BLaER1 (cell line): Measurements from ENCODE around the gene CLDN9.

Experiments used
- H3K27ac ChIP-seq: shearing (Covaris generic); formaldehyde crosslinking; 2 replicates; pipeline ENCODE4 v1.8.1; 2022
- H3K27me3 ChIP-seq: shearing (Covaris generic); formaldehyde crosslinking; 2 replicates; pipeline ENCODE4 v1.8.1; 2022
- H3K36me3 ChIP-seq: shearing (Covaris generic); formaldehyde crosslinking; 2 replicates; pipeline ENCODE4 v1.8.1; 2022
- H3K4me1 ChIP-seq: shearing (Covaris generic); formaldehyde crosslinking; 2 replicates; pipeline ENCODE4 v1.8.1; 2022
- H3K4me2 ChIP-seq: shearing (Covaris generic); formaldehyde crosslinking; 2 replicates; pipeline ENCODE4 v1.8.1; 2022
- H3K4me3 ChIP-seq: shearing (Covaris generic); formaldehyde crosslinking; 2 replicates; pipeline ENCODE4 v1.8.1; 2022
- H3K9ac ChIP-seq: shearing (Covaris generic); formaldehyde crosslinking; 2 replicates; pipeline ENCODE4 v1.8.1; 2022
- H3K9me3 ChIP-seq: shearing (Covaris generic); formaldehyde crosslinking; 2 replicates; pipeline ENCODE4 v1.8.1; 2022
- H4K20me1 ChIP-seq: shearing (Covaris generic); formaldehyde crosslinking; 2 replicates; pipeline ENCODE4 v1.8.1; 2022
- Cebpa-rat ChIP-seq: shearing (Covaris generic); IDR thresholded peaks from 2 replicates; pipeline ENCODE4 v1.8.1; 2022

Gene CLDN9

DNA sequence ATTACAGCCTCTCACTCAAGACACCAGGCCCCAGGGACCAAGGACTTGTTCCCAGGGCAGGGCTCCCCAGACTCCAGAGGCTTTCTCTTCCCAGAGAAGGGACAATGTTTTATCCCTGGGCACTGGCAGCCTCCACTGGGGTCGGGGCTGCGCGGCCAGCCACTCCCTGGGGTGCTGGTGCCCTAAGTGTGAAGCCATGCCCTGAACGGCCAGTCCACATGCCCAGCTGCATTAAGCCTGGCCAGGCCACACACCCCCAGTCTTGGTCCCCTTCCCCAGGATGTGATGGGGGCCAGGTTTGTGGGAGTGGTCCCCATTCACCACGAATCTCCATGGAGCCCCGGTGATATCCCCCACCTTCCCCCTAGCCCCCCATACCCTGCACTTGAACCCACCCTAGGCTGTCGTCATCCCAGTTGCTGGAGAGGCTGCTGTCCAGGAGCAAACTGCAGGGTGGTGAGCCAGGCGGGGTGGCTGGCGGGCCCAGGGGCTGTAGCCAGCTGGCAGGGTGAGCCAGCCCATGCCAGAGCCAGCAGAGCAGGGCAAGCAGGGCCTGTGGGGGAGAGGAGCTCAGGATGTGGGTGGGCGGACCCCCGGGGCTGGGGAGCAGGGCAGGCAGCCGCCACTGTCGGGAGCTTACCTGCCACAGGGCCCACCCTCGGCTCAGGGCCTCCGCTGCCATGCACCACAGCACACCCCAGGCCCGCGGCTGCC, 39.0 kb upstream of the CLDN9 start:
- Histone ChIP-seq H3K27me3 (no peaks in the 10 kb centered on the region), H3K4me1 (peaks cover 87% of the 10 kb centered on the region), H3K9ac (peak overlapping the region; percentile 92), H3K27ac (peak overlapping the region; percentile 91), H3K36me3 (peaks cover 46% of the 10 kb centered on the region), H3K4me3 (peak overlapping the region; percentile 93), H4K20me1 (peaks cover 78% of the 10 kb centered on the region), H3K4me2 (peak overlapping the region; percentile 97), H3K9me3 (no peaks in the 10 kb centered on the region)
- TF ChIP-seq Cebpa-rat = no peak

- no peaks in the 10 kb centered on the region for H3K9me3 ChIP-seq
- H3K27ac ChIP-seq = peak overlapping the region; percentile 91
- no peak for TF ChIP-seq Cebpa-rat
- peaks cover 77% of the 10 kb centered on the region for H4K20me1 ChIP-seq
- H3K4me1 ChIP-seq = peaks cover 93% of the 10 kb centered on the region
- peak overlapping the region; percentile 92 for H3K9ac ChIP-seq
- no peaks in the 10 kb centered on the region for H3K27me3 ChIP-seq
- peak overlapping the region; percentile 97 for H3K4me2 ChIP-seq
- peaks cover 46% of the 10 kb centered on the region for H3K36me3 ChIP-seq
- peak overlapping the region; percentile 93 for H3K4me3 ChIP-seq
Measured at GRCh38 chr16:2974319-2975056, 38.2 kb upstream of the CLDN9 start.

DNA sequence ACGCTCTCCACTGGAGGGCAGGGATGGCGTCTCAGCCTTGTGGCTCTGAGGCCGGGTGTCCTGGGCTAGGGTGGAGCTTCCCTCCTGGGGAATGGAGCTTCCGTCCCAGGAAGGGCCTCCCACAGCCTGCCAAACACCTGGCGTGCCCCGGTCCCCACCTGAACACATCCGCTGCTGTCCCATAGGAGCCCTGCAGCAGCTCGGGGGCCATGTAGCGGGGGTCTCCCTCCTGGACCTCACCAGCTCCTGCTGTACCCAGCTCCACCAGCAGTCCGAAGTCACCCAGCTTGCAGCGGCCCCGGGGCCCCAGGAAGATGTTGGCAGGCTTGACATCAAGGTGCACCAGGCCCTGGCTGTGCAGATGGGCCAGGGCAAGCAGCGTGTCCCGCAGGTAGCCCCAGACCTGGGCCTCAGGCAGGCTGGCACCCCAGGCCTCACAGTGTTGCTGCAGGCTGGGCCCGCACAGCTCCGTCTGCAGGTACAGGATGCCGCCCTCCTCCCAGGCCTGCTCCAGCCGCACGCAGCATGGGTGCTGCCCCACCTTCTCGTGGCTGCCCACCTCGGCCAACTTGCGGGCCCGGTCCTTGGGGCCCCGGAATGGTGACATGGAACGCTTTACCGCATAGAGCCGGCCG, 37.4 kb upstream of the CLDN9 start:
- TF ChIP-seq Cebpa-rat = no peak
- Histone ChIP-seq H3K4me1 (peaks cover 96% of the 10 kb centered on the region), H3K4me3 (peak overlapping the region; percentile 93), H3K9me3 (no peaks in the 10 kb centered on the region), H3K9ac (peak overlapping the region; percentile 92), H3K36me3 (peaks cover 46% of the 10 kb centered on the region), H3K4me2 (peak overlapping the region; percentile 97), H4K20me1 (peaks cover 71% of the 10 kb centered on the region), H3K27me3 (no peaks in the 10 kb centered on the region), H3K27ac (peak overlapping the region; percentile 91; the same call in 1 of the 2 replicates)

- Histone ChIP-seq H3K9me3 (no peaks in the 10 kb centered on the region), H3K4me3 (no peak overlapping the region), H3K36me3 (peaks cover 46% of the 10 kb centered on the region), H3K27ac (peak overlapping the region; percentile 91), H3K4me2 (peak overlapping the region; percentile 97), H3K4me1 (peaks cover 93% of the 10 kb centered on the region), H3K27me3 (no peaks in the 10 kb centered on the region), H3K9ac (peak overlapping the region; percentile 36), H4K20me1 (peaks cover 62% of the 10 kb centered on the region)
- TF ChIP-seq Cebpa-rat = no peak
Measured at GRCh38 chr16:2976201-2976600, 36.5 kb upstream of the CLDN9 start.

- Histone ChIP-seq H3K4me2 (peak overlapping the region; percentile 97), H3K4me3 (no peak overlapping the region), H3K36me3 (peaks cover 43% of the 10 kb centered on the region), H4K20me1 (peaks cover 57% of the 10 kb centered on the region), H3K9ac (peak overlapping the region; percentile 36), H3K9me3 (no peaks in the 10 kb centered on the region), H3K27ac (peak overlapping the region; percentile 91), H3K27me3 (no peaks in the 10 kb centered on the region), H3K4me1 (peaks cover 93% of the 10 kb centered on the region)
- TF ChIP-seq Cebpa-rat = no peak
Measured at GRCh38 chr16:2976673-2977072, 36.0 kb upstream of the CLDN9 start.

GRCh38 chr16:2977440-2977839, 35.3 kb upstream of the CLDN9 start:
- Histone ChIP-seq H3K4me2 (peak overlapping the region; percentile 97), H3K36me3 (peaks cover 39% of the 10 kb centered on the region), H3K9me3 (no peaks in the 10 kb centered on the region), H3K9ac (peak overlapping the region; percentile 36; the same call in 1 of the 2 replicates), H3K27me3 (no peaks in the 10 kb centered on the region), H4K20me1 (peaks cover 50% of the 10 kb centered on the region), H3K4me1 (peaks cover 93% of the 10 kb centered on the region), H3K4me3 (no peak overlapping the region), H3K27ac (peak overlapping the region; percentile 91)
- TF ChIP-seq Cebpa-rat = no peak

DNA sequence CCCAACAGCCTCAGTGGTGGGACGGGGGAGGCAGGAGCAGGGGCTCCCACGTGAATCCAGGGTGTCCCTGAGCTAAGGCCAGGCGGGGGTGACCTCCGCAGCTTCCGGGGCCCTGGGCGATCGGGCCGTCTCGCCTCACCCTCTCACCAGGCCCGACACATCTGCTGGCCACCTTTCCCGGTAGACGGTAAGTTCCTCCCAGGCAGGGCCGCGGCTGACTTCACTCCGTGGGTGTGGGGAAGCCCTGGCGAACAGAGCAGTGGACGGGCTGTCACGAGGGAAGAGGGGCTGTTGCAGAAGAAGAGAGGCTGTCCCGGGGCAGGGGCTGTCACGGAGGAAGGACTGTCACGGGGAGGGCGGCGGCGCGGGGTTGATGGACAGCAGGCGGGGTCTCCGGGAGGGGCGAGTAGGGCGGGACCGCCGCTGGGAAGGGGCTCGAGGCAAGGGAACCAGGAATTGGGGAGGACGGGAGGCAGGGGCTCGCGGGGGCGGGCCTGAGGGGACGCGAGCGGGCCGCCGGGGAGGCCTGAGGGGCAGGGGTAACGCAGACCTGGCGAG, 33.0 kb upstream of the CLDN9 start:
- Histone ChIP-seq H3K27ac (peak overlapping the region; percentile 93), H4K20me1 (peaks cover 35% of the 10 kb centered on the region), H3K27me3 (no peaks in the 10 kb centered on the region), H3K4me1 (peaks cover 90% of the 10 kb centered on the region), H3K9me3 (no peaks in the 10 kb centered on the region), H3K4me3 (peak overlapping the region; percentile 89), H3K9ac (peak overlapping the region; percentile 88), H3K36me3 (peaks cover 35% of the 10 kb centered on the region), H3K4me2 (peak overlapping the region; percentile 97)
- no peak for TF ChIP-seq Cebpa-rat

DNA sequence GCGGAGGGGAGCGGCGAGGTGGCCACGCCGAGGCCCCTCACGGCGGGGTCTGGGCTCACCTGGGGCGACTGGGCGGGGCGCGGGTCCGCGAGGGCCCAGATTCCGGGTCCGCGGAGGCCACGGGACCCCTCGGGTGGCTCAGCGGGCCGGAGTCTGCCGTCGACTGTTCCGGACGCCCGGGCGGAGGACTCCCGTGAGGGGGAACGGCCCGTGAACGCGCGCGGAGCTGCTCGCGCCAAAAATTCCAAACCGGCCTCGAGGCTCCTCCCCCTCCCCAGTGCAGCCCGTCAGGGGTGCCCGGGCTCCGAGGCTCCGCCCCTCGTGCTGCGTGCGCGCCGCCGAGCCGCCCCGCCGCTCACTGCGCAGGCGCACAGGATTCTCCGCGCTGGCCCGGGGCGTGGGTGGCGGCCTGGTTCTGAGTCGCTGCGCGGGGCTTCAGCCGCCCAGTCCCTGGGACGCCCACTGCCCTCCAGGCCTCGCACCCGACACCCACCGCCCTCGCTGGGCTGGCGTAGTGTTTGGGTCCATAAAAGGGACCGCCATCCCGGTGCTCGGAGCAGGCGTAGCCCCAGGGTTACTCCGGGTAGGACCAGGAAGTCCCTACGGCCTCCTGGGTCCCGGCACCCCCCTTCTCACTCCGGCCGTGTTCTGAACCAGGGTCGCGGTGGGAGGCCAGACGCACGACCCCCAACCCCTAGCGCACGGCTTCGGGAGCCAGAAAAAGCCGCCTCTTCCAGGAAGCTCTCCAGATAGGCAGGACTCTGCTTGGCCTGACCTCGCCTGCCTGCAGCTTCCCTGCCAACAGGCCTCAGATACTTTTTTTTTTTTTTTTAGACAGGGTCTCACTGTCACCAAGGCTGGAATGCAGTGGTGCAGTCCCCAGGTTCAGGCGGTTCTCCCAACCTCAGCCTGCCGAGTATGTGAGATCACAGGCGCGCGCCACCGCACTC, 32.2 kb upstream of the CLDN9 start, which contains the start of gene PKMYT1:
TSS of gene PKMYT1 (minus strand) at position 220 of the 950 bp plus-strand sequence. CDS start 789 bp downstream, outside the sequence.
- Histone ChIP-seq H3K36me3 (peaks cover 28% of the 10 kb centered on the region), H3K4me1 (peaks cover 82% of the 10 kb centered on the region), H4K20me1 (peaks cover 28% of the 10 kb centered on the region), H3K4me3 (peak within 1 kb of the TSS; percentile 89), H3K4me2 (peak within 1 kb of the TSS; percentile 97), H3K27ac (peak within 1 kb of the TSS; percentile 93), H3K27me3 (no peaks in the 10 kb centered on the region), H3K9me3 (no peaks in the 10 kb centered on the region), H3K9ac (peak within 1 kb of the TSS; percentile 88)
- TF ChIP-seq Cebpa-rat = no peak
